Spleen (tissue), 7 donors: ENCODE measurements around the gene PDPR.
"Not testable (repeated sequence)": the region's sequence is repeated elsewhere in the genome, so short reads cannot be mapped to it uniquely, and the experiment has no call there.

Experiments
- POLR2AphosphoS5 ChIP-seq, 3 donors: sonication (generic); formaldehyde crosslinking; IDR thresholded peaks; one replicate each; pipeline ENCODE4 v1.5.1; 2017; ENCODE audit warnings: antibody characterized with exemption in 3 of 3
- TF ChIP-seq, protein P1 (sequence below), 11 experiments: fragments of 200-600 bp in 7 of 11; fragments of 450-650 bp in 4 of 11; sonication (generic) in 4 of 11; IDR thresholded peaks in 8 of 11; conservative IDR thresholded peaks in 3 of 11; 1 replicate in 7 of 11; 2 replicates in 4 of 11; pipeline versions ENCODE4 v1.4.0 to v1.8.0; 2016 to 2021; ENCODE audit warnings: antibody characterized with exemption in 11 of 11, inconsistent platforms in 4 of 11, mild to moderate bottlenecking in 1 of 11
- donor health status: DM: no; HTN: no; CAD: no; lungs with moderate emphysema.
- donor health status: DM: no; HTN: no; CAD: no.
- donor health status: DM: no; HTN: no; CAD: no.

DNA sequence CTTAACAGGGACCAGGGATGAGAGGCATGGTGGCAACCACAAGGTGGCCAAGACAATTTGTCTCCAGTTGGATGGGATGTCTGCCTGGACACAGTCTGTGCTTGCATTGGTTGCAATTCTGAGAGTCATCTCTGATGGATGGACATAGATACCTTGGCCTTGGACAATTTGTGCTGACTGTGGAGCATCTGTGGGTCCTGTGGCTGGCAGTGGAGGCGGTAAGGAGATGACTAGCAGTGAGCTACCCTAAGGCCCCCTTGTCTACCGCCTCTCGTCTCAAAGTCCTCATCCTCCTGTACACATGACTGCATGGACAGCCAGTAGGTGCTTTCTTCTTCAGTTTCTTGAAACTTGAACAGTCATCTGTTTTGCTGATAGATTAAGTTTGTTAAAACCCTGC, 4.6 kb downstream of the PDPR start:
- TF ChIP-seq, protein P1, sequence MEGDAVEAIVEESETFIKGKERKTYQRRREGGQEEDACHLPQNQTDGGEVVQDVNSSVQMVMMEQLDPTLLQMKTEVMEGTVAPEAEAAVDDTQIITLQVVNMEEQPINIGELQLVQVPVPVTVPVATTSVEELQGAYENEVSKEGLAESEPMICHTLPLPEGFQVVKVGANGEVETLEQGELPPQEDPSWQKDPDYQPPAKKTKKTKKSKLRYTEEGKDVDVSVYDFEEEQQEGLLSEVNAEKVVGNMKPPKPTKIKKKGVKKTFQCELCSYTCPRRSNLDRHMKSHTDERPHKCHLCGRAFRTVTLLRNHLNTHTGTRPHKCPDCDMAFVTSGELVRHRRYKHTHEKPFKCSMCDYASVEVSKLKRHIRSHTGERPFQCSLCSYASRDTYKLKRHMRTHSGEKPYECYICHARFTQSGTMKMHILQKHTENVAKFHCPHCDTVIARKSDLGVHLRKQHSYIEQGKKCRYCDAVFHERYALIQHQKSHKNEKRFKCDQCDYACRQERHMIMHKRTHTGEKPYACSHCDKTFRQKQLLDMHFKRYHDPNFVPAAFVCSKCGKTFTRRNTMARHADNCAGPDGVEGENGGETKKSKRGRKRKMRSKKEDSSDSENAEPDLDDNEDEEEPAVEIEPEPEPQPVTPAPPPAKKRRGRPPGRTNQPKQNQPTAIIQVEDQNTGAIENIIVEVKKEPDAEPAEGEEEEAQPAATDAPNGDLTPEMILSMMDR (IDR thresholded peaks at IDR 0.05 in 8 of 11, conservative IDR thresholded peaks at IDR 0.05 in 3 of 11): not testable (repeated sequence)
- not testable (repeated sequence) for TF ChIP-seq POLR2AphosphoS5 (IDR thresholded peaks at IDR 0.05)
